Endodermal cell (in vitro differentiated cells): Measurements from ENCODE around the gene OR2T6. TPM values are rescaled to one million over a fixed set of nuclear protein-coding genes. Genes with fewer than 3 reads are reported as not detected.

ENCODE experiments used
- DNase-seq: peaks from one replicate; pipeline ENCODE4 v3.0.0-alpha.2; 2017
- H3K27ac ChIP-seq: 2 replicates; pipeline ENCODE4 v1.5.1; 2013; ENCODE audit warnings: mild to moderate bottlenecking, low read depth, low read length, moderate library complexity
- H3K27me3 ChIP-seq: 2 replicates; pipeline ENCODE4 v1.6.1; 2013; ENCODE audit warnings: mild to moderate bottlenecking, low read length, moderate library complexity; ENCODE audit not compliant: insufficient read depth, control insufficient read depth, poor library complexity, severe bottlenecking
- H3K36me3 ChIP-seq: 2 replicates; pipeline ENCODE4 v1.7.0; 2013; ENCODE audit warnings: mild to moderate bottlenecking, low read length, moderate library complexity; ENCODE audit not compliant: control insufficient read depth, insufficient read depth
- H3K4me1 ChIP-seq: one replicate; pipeline ENCODE4 v1.7.0; 2013; ENCODE audit warnings: low read length; ENCODE audit not compliant: control insufficient read depth, insufficient read depth
- H3K4me3 ChIP-seq: 2 replicates; pipeline ENCODE4 v1.5.1; 2013; ENCODE audit warnings: mild to moderate bottlenecking, low read length, moderate library complexity
- H3K9ac ChIP-seq: 2 replicates; pipeline ENCODE4 v1.6.1; 2013; ENCODE audit warnings: mild to moderate bottlenecking, low read length, moderate library complexity; ENCODE audit not compliant: poor library complexity, severe bottlenecking; ENCODE audit errors: extremely low read depth
- H3K9me3 ChIP-seq: 2 replicates; pipeline ENCODE4 v1.6.1; 2013; ENCODE audit warnings: mild to moderate bottlenecking, low read length, moderate library complexity; ENCODE audit not compliant: control insufficient read depth
- H3K27ac Mint-ChIP-seq: 2 replicates; pipeline ENCODE4 v1.8.0; 2020; ENCODE audit warnings: mixed read lengths
- H3K27me3 Mint-ChIP-seq: 2 replicates; pipeline ENCODE4 v1.8.0; 2021; ENCODE audit warnings: mild to moderate bottlenecking, mixed read lengths; ENCODE audit not compliant: insufficient read depth
- H3K36me3 Mint-ChIP-seq: 2 replicates; pipeline ENCODE4 v1.8.0; 2020; ENCODE audit warnings: low read depth, mixed read lengths
- H3K4me1 Mint-ChIP-seq: 2 replicates; pipeline ENCODE4 v1.8.0; 2020; ENCODE audit warnings: mixed read lengths
- H3K4me3 Mint-ChIP-seq: 2 replicates; pipeline ENCODE4 v1.8.0; 2020; ENCODE audit warnings: mild to moderate bottlenecking, moderate library complexity, mixed read lengths
- H3K9me3 Mint-ChIP-seq: 2 replicates; pipeline ENCODE4 v1.8.0; 2020; ENCODE audit warnings: mild to moderate bottlenecking, mixed read lengths
- CTCF ChIP-seq: fragments of 200-600 bp; sonication (generic); conservative IDR thresholded peaks from 2 replicates; pipeline ENCODE4 v1.5.0; 2021; ENCODE audit warnings: antibody characterized with exemption, mild to moderate bottlenecking
- WGBS, 2 experiments: methylation state at CpG; one replicate each; pipeline versions ENCODE4 v1.1.5 to v1.1.7; 2013; ENCODE audit warnings: missing lambda C conversion rate in 2 of 2, mixed read lengths in 1 of 2; ENCODE audit not compliant: insufficient coverage in 1 of 2, insufficient read length in 1 of 2; 5-methylcytosine and 5-hydroxymethylcytosine counted together
- total RNA-seq, 2 donors: library from RNA; stranded (reverse); fragmentation: NEBNext Ultra II Directional in 1 of 2; extraction: Animal tissue kit (Norgen Biotek cat#: 25700) in 1 of 2; gene quantifications; 2 replicates in 1 of 2; 3 replicates in 1 of 2; pipeline ENCODE4 v1.2.1, GENCODE V29; 2021

Gene OR2T6
- total RNA-seq, 2 donors from 2014 or later = not detected

DNA sequence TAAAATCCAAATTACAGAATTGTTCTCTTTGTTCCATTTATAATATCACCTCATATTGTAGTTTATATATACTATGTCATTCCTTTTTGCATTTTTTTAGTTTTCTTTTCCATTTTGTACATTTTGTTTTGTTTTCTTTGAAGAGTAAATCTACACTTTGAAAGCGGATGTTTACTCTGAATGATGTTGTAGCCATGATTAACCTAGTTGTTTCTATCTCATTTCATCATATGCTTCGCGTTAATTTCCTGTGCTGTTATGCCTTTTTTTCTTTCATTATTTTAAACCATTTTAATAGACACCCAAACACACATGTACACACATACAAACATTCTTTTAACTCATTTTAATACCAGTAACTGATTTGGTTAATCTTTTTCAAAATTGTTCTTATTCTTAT lies 5.3 kb downstream of the OR2T6 start:
- H3K27me3 ChIP-seq = no peaks in the 10 kb centered on the region
- H3K9me3 ChIP-seq = peaks cover 55% of the 10 kb centered on the region
- no peaks in the 10 kb centered on the region for H3K4me1 ChIP-seq
- Mint-ChIP-seq H3K27me3 (no peaks in the 10 kb centered on the region), H3K4me3 (no peak overlapping the region), H3K4me1 (no peaks in the 10 kb centered on the region), H3K27ac (no peak overlapping the region), H3K9me3 (peaks cover 63% of the 10 kb centered on the region), H3K36me3 (no peaks in the 10 kb centered on the region)
- DNase-seq = no peak
- H3K27ac ChIP-seq = no peak overlapping the region
- no peak for TF ChIP-seq CTCF
- H3K36me3 ChIP-seq = no peaks in the 10 kb centered on the region
- no peak overlapping the region for H3K4me3 ChIP-seq
- 29 to 86% methylated on average over 2 to 3 of the region's 3 CpGs for WGBS, 2 experiments
- H3K9ac ChIP-seq = no peak overlapping the region

- Histone ChIP-seq H3K4me1 (no peaks in the 10 kb centered on the region), H3K9ac (no peak overlapping the region), H3K4me3 (no peak overlapping the region), H3K27me3 (no peaks in the 10 kb centered on the region), H3K27ac (no peak overlapping the region), H3K36me3 (no peaks in the 10 kb centered on the region), H3K9me3 (peaks cover 89% of the 10 kb centered on the region)
- Mint-ChIP-seq H3K27me3 (no peaks in the 10 kb centered on the region), H3K27ac (no peak overlapping the region), H3K4me1 (no peaks in the 10 kb centered on the region), H3K4me3 (no peak overlapping the region), H3K36me3 (no peaks in the 10 kb centered on the region), H3K9me3 (peaks cover 85% of the 10 kb centered on the region)
- no peak for DNase-seq
- WGBS, 2 experiments = 52 to 60% methylated on average over 1 to 2 of the region's 2 CpGs
- TF ChIP-seq CTCF = no peak
Observed at GRCh38 chr1:248388426-248388825, 12.9 kb downstream of the OR2T6 start.

DNA sequence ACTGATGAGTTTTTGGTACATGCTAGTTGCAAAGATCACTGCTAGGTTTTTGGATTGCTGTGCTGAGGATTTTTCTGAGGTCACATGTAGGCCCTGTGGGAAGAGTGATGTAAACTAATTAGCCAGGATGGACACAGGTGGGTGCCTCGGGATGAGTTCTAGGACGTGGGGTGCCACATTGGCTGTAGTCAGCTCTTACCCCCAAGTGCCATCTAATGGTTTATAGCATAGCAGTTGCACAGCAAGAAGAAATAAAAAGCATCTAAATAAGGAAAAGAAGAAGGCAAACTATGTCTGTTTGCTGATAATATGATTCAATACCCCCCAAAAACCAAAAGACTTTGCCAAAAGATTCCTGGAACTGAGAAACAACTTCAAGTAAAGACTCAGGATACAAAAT lies 17.5 kb downstream of the OR2T6 start:
- H3K4me3 Mint-ChIP-seq = no peak overlapping the region
- H3K4me1 ChIP-seq = no peaks in the 10 kb centered on the region
- H3K27me3 Mint-ChIP-seq = no peaks in the 10 kb centered on the region
- DNase-seq = no peak
- no peak overlapping the region for H3K27ac Mint-ChIP-seq
- no peak overlapping the region for H3K27ac ChIP-seq
- no peaks in the 10 kb centered on the region for H3K36me3 Mint-ChIP-seq
- no peaks in the 10 kb centered on the region for H3K36me3 ChIP-seq
- H3K27me3 ChIP-seq = no peaks in the 10 kb centered on the region
- peaks cover 66% of the 10 kb centered on the region for H3K9me3 ChIP-seq
- H3K9ac ChIP-seq = no peak overlapping the region
- WGBS, 2 experiments = 53% methylated on average over 2 of the region's 2 CpGs; no CpG with 5 or more reads in 1 of the 2 experiments
- H3K4me1 Mint-ChIP-seq = no peaks in the 10 kb centered on the region
- peaks cover 96% of the 10 kb centered on the region for H3K9me3 Mint-ChIP-seq
- TF ChIP-seq CTCF = no peak
- H3K4me3 ChIP-seq = no peak overlapping the region
